ENCODE data around the gene RAB1A. TPM values are rescaled to one million over a fixed set of nuclear protein-coding genes. Genes with fewer than 3 reads are reported as not detected.

Gene RAB1A
- total and polyA plus RNA-seq, 9 of the 15 experiments (the other 6 are each of a cell fraction or from before 2014, with no cell fraction given): 43.8 to 163 (median 67.7) TPM

- TF ChIP-seq MYNN (IDR thresholded peaks at IDR 0.05) (no peak), MYNN (CRISPR knock-in tag; IDR thresholded peaks at IDR 0.05) (no peak), ZBTB43 (CRISPR knock-in tag; IDR thresholded peaks at IDR 0.05) (no peak), ESRRB (CRISPR knock-in tag; IDR thresholded peaks at IDR 0.05; ENCODE audit: borderline replicate concordance) (no peak)
These were observed 13.3 kb downstream of the RAB1A start (continued) for GRCh38 chr2:65116645-65117044.

GRCh38 chr2:65114921-65115320, 15.0 kb downstream of the RAB1A start:
- Histone ChIP-seq H3K27me3 (ENCODE audit: control insufficient read depth in 2 of 2, insufficient read depth in 2 of 2, low read length in 2 of 2) (no peaks in the 10 kb centered on the region), H3K9me1 (ENCODE audit: control insufficient read depth, insufficient read depth, low read length) (no peaks in the 10 kb centered on the region), H3K9me3 (replicated peaks; ENCODE audit: control insufficient read depth, insufficient read depth, low read depth, low read length) (no peaks in the 10 kb centered on the region), H2AFZ (ENCODE audit: low read depth, low read length) (no peak overlapping the region), H3K4me3 (no peak overlapping the region), H3K36me3 (ENCODE audit: control insufficient read depth, insufficient read depth, low read length) (peaks cover 16% of the 10 kb centered on the region; the same call in 2 of the 3 replicates), H3K4me1 (replicated peaks in 1 of 2; ENCODE audit: control insufficient read depth in 2 of 2, insufficient read depth in 2 of 2, low read length in 2 of 2) (0 out of 5 replicates have a peak, but pooled peaks cover 0 to 2% of the 10 kb centered on the region in 2 experiments), H3K79me2 (ENCODE audit: control insufficient read depth, insufficient read depth, low read length) (peaks cover 97% of the 10 kb centered on the region), H3K27ac (ENCODE audit: extremely low read depth, low read depth, low read length) (no peak overlapping the region), H4K20me1 (replicated peaks; ENCODE audit: control insufficient read depth, insufficient read depth, low read length) (peaks cover 9% of the 10 kb centered on the region), H3K9ac (ENCODE audit: insufficient read depth in 1 of 2, low read depth in 2 of 2, low read length in 2 of 2) (no peak overlapping the region), H3K4me2 (ENCODE audit: insufficient read depth, low read length) (no peak overlapping the region)
- no peak for TF ChIP-seq PTTG1 (tag; IDR thresholded peaks at IDR 0.05; ENCODE audit: low read depth)
- FAIRE-seq (no peak), ATAC-seq (no peak), DNase-seq (ENCODE audit: extremely low read depth in 1 of 4, low spot score in 3 of 4) (no peak)
- intact Hi-C loops (cut with micrococcal nuclease) (no loop called here), in situ Hi-C loops (cut with MboI) (no loop called here)
- no TSS peak for BruUV-seq (replicated peaks)
- POLR2A ChIA-PET: interaction anchor here (0.8 to 1.9 kb wide), 2 partner anchors 14 to 15 kb away, joined by 3 to 12 read pairs; partner anchors contain the start of gene RAB1A
- CTCF ChIA-PET (ENCODE audit: low intra/inter-chr PET ratio): no interaction called here

Measured in K562 (cell line).